ENCODE data around the gene LAMC3.

Gene LAMC3

DNA sequence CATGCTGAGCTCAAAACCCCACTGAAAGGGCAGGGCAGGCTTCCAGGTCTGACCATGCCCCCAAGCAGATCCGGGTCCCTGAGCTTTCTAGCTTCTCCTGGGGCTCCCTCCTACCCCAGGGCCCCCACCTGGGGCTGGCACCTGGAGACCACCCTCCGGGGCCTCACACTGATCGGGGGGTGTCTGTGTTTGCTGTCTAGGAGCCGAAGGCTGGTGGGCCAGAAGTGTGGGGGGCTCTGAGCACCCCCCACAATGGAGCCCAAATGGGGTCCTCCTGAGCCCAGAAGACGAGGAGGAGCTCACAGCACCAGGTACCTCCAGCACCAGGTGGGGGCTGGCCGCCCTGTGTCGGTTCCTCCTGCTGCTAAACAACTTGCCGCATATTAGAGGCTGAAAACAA, 39.8 kb downstream of the LAMC3 start:
- no peak for DNase-seq

DNA sequence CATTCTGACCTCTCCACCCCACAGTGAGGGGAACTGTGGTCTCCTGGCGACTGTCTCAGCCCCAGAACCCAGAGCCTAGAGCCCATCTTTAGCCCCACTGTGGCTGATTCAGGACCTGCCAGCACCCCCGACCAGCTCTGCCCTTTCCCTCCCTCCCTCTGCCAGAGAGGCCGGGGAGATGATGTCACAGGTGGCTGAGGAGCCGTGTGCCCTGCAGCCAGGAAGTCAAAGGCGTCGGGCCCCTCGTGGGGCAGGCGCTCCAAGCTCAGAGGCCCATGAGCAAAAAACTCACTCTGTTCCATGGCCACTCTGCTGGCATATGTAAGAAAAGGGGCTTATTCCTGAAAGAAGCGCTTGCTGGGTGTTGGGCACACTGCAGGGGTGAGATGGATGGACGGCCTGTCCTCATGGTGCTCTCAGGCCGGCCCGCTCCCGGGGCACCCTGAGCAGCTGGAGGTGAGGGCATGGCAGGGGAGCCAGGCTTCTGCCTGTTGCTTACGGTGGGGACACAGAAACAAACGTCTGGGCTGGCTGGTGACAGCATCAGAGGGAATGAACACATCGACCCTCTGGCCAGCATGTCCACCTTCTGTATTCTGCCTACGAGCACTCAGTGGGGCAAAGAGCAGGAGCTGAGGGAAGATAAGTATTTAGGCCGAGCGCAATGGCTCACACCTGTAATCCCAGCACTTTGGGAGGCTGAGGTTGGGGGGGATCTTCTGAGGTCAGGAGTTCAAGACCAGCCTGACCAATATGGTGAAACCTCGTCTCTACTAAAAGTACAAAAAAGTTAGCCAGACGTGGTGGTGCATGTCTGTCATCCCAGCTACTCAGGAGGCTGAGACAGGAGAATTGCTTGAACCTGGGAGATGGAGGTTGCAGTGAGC, 41.1 kb downstream of the LAMC3 start:
- no peak for DNase-seq

DNA sequence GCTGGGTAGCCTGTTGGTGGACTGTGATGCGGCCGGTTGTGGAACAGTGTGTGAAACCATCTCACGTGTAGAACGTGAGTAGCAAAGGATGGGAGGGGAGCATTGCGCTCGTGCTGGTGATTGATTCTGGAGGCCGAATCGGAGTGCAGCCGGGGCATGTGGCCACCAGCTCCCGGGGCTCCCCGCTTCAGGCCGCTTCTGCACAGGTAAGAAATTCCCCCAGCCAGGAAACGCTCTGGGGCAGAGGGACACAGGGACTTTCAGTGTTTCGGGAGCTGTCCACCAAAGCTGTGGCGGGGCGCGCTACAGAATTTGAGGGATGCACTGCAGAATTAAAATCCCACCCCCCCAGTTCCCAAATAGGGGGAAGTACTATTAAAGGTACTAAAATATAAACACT, 41.9 kb downstream of the LAMC3 start:
- DNase-seq: no peak

DNA sequence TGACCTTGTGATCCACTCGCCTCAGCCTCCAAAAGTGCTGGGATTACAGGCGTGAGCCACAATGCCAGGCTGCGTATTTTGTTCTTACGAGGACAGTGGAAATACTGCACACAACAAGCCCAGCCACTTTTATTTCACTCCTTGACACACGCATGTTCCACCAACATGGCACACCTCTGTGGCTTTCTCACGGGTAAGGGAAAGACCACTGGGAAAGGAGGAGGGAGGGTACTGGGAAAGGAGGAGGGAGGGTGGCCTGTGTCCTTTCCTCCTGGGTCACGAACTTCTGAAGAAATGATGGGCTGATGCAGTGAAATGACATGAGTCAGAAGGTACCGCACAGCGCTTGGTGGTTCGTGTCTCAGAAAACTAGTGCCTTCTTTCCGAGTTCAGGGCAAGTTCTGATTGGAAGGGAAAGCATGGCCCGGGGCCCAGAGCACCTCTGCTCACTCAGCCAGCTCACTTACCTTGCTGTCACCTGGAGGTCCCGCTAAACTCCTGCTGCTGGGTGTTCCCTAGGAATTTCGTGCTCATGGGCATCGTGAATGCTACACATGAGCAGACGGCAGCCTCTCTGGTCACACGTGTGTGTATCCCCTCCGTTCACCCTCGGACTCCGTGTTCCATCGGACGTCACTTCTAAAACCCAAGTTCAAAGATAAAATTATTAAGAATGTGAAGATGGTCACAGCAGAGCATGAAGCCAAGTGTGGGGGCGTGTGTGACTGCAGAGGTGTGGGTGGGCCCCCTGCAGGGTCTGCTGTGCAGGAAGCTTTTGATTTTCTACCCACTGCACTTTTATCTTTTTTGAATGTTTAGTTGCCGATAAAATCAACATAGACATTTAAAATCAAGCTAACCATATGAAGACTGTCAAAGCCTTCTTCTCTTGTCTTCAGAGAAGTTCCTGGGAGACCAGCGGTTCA, 42.9 kb downstream of the LAMC3 start:
- no peak for DNase-seq

- DNase-seq: no peak
Observed at GRCh38 chr9:131053896-131054295, 44.9 kb downstream of the LAMC3 start.

- no peak for DNase-seq
Observed at GRCh38 chr9:131056781-131057506, 48.0 kb downstream of the LAMC3 start.

DNA sequence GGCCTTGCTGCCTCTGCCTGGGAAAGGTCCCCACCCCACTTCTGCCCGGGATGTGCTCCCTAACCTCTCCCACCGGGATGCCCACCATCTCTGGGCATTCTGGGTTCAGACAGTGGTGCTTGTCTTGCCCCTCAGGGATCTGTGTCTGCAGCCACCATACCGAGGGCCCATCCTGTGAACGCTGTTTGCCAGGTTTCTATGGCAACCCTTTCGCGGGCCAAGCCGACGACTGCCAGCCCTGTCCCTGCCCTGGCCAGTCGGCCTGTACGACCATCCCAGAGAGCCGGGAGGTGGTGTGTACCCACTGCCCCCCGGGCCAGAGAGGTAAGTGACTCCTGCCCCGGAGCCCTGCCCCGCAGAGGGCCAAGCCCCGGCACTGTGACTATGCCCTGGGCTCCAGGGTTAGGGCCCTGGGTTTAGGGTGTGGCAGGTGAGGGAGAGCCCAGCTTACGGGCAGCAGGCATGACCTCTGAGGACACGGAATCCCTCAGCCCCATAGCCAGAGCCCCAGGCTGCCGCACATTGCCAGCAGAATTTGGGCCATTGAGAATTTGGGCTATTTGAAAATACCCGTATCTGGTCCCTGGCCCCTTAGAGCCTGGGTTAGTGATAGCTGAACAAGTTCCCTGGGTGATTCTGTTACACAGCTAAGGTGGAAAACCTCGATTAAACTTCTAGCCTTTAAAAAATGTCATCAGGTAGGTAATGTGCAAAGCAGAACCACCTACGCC, 52.1 kb downstream of the LAMC3 start:
- DNase-seq: no peak

DNA sequence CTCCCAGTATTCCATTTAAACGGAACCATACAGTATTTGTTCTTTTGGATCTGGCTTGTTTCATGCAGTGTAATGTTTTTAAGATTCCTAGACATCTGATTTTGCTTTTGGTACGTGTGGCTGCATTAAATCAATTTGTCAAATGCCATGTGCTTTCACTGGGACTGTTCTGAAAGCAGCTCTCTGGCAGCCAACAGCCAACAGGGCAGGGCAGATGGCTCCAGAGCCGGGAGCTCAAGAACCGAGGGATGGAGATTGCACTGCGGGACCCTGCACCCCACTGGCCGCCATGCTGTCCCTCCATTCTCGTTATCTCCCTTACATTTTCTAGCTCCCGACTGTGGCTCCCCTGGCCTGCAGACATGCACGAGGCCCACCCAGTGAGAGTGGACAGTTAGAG, 54.0 kb downstream of the LAMC3 start:
- no peak for DNase-seq

DNA sequence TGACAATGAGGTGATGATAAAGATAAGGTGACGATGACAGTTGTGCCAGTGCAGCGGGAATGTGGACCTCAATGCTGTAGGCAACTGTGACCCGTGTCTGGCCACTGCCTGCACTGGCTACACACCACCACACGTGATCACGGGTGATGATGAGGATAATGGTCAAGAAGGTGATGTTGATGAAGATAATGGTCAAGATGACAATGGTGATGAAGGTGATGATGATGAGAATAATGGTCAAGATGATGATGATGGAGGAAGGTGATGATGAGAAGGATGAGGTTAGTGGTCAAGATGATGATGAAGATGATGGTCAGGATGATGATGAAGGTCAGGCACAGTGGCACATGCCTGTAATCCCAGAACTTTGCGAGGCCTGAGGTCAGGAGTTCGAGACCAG, 56.6 kb downstream of the LAMC3 start:
- no peak for DNase-seq

DNA sequence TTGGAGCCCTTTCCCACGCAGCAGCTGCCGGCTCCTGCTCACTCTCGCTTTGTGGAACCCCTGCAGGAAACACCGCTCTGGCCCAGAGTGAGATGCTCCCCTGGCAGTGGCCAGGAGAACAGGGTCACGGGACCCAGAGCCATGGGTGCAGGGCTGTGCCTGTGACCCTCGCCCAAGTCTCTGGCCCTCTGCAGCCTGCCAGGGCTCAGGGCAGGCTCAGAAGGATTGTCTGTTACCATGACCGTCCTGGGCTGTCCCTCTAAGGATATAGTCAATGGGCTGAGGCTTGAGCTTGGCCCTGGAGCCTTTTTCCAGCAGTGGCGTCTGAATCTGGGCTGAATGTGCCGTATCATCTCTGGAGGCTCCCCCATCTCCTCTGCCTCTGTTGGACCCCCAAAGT, 58.7 kb downstream of the LAMC3 start:
- DNase-seq: no peak

DNA sequence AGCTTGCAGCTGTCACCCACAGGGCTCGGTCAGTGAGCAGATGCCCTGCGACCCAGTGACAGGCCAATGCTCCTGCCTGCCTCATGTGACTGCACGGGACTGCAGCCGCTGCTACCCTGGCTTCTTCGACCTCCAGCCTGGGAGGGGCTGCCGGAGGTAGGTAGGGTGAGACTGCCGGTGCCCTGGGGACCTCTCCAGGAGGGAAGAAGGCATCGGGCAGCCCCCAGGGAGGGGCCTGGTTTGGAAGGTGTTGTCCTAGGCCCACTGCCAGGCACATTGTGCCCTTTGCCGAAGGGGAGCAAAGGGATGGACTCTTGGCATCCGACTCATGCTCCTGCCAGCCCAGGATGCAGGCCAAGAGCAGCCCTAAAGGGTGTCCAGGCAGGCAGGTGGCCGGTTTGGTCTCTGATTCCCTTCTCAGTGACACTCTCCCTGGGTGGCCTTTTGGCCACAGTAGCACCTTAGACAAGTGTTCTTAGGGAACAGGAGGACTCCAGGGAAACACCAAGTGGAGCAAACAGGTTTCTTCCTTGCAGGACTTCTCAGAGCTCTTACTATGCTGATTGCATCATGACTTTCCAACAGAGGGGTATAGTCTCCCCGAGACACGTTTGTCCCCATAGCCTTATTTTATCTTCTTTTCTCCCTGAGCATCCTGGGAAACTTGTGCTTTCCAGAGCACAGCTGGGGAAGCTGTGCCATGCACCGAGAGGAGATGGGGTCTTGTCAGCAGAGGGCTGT, 59.3 kb downstream of the LAMC3 start:
- DNase-seq: no peak

DNA sequence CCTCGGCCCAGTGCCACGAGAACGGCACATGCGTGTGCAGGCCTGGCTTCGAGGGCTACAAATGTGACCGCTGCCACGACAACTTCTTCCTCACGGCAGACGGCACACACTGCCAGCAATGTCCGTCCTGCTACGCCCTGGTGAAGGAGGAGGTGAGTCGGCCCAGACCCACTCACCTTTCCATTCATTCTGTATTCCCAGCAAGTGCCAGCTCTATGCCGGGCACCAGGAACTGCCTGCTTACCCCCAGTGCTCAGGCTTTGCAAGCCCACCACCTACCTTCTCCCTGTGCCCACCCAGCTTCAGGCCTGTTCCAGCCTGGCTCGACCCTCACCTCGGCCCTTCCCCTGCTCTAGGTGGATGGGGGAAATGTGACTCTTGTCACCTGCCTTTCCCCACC, 60.7 kb downstream of the LAMC3 start:
- no peak for DNase-seq

- no peak for DNase-seq
Observed at GRCh38 chr9:131072107-131072870, 63.3 kb downstream of the LAMC3 start.

DNA sequence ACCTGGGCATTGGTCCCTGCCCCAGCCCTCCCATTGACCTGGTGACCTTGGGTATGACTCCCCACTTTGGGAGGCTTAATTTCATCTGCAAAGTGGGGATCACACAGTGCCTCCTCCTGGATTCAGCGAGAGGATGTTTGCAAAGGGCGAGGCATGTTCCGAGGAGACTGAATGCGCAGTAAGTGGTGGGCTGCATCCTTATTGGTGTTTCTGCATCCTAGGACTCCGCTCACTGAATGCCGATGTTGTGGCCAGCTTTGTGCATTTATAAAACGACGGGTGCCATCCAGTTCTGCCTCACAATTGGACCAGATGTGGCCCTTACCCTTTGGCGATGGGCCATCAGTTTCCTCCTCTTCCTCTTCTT, 63.9 kb downstream of the LAMC3 start:
- DNase-seq: no peak

DNA sequence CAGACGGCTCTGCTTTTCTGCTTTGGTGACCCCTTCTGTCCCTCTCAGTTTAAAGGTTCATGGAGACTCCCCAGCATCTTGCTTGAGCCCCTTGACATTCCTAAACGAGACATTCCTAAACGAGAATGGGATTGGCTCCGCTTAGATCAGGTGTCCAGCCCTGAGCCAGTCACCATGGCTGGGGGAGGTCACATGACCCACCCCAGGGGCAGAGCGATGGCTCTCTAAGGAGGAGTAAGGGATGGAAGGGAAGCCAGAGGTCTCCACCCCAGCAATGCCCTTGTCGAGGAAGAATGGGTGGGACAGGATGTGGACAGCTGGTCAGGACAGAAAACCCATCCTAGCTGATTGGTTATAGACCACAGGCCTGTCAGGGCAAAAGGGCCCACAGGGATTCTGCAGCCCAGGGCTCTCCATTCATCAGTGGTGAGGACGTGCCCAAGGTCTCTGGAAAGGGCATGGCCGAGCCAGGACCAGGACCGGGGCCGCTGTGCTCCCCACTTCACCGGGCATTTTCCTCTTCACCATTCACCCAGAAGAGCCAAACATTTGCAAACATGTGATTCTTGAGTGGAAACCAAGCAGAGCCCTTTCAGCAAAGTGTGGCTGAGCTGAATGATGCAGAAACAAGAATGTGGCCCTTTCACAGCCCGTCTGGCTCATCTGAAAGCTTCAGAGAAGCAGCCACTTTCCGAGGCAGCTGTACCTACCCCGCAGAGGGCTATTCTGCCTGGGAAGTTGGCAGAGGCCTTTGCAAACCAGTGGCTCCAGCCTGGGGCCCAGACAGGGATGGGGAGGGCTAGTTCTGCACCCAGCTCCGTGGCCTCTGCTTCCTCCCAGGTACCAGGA, 67.6 kb downstream of the LAMC3 start:
- DNase-seq: no peak

GRCh38 chr9:131078427-131079366, 69.7 kb downstream of the LAMC3 start:
- no peak for DNase-seq

DNA sequence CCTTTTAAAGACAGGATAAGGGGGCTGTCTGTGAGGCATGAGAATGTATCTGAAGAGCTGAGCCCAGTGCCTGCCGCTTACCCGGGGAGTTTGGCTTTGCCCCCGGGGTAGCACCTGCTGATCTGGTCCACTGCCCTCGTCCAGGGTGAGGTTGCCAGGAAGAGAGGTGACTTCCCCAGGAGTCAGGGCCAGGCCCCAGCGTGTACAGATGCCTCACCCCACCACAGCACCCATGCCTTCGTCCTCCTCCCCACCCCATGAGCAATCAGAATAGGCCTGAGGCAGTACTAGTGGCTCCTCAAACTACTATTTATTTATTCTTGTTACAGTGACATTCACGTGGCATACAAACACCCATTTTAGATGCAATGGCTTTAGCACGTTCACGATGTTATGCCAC, 71.6 kb downstream of the LAMC3 start:
- no peak for DNase-seq

- DNase-seq: no peak
Observed at GRCh38 chr9:131081868-131082267, 72.9 kb downstream of the LAMC3 start.

Data from activated naive CD4-positive, alpha-beta T cell treated with anti-CD3 and anti-CD28 coated beads, Interleukin-2, amount 50 U/mL, for 16 hours (primary cell).